Fibroblast of pulmonary artery (primary cell): Measurements from ENCODE around the gene TSPAN9.

ENCODE experiments used
- DNase-seq: peaks from one replicate; pipeline ENCODE4 v3.0.0-alpha.2; 2010; ENCODE audit warnings: low read depth
- H3K4me3 ChIP-seq: replicated peaks from 2 replicates; pipeline ENCODE4 v1.5.1; 2011; ENCODE audit warnings: low read depth, mild to moderate bottlenecking, control low read depth, low read length, moderate library complexity
- TF ChIP-seq, protein P1 (sequence below): IDR thresholded peaks from 2 replicates; pipeline ENCODE4 v1.5.1; 2011; ENCODE audit warnings: mild to moderate bottlenecking, control low read depth, low read length, inconsistent platforms; ENCODE audit errors: missing control alignments

The TSPAN9 gene

GRCh38 chr12:3308609-3309008, 231.4 kb downstream of the TSPAN9 start:
- TF ChIP-seq, protein P1, sequence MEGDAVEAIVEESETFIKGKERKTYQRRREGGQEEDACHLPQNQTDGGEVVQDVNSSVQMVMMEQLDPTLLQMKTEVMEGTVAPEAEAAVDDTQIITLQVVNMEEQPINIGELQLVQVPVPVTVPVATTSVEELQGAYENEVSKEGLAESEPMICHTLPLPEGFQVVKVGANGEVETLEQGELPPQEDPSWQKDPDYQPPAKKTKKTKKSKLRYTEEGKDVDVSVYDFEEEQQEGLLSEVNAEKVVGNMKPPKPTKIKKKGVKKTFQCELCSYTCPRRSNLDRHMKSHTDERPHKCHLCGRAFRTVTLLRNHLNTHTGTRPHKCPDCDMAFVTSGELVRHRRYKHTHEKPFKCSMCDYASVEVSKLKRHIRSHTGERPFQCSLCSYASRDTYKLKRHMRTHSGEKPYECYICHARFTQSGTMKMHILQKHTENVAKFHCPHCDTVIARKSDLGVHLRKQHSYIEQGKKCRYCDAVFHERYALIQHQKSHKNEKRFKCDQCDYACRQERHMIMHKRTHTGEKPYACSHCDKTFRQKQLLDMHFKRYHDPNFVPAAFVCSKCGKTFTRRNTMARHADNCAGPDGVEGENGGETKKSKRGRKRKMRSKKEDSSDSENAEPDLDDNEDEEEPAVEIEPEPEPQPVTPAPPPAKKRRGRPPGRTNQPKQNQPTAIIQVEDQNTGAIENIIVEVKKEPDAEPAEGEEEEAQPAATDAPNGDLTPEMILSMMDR = no peak

GRCh38 chr12:3309805-3310204, 232.6 kb downstream of the TSPAN9 start:
- TF ChIP-seq, protein P1 = no peak
- DNase-seq = no peak
- no peak overlapping the region for H3K4me3 ChIP-seq

More at GRCh38 chr12:3308609-3309008, 231.4 kb downstream of the TSPAN9 start:
- no peak for DNase-seq
- H3K4me3 ChIP-seq = no peak overlapping the region

GRCh38 chr12:3310271-3311026, 233.3 kb downstream of the TSPAN9 start:
- TF ChIP-seq, protein P1 = no peak
- no peak overlapping the region for H3K4me3 ChIP-seq
- DNase-seq = no peak

GRCh38 chr12:3311027-3311402, 233.8 kb downstream of the TSPAN9 start:
- DNase-seq = no peak
- TF ChIP-seq, protein P1 = no peak
- no peak overlapping the region for H3K4me3 ChIP-seq

GRCh38 chr12:3311491-3312103, 234.4 kb downstream of the TSPAN9 start:
- no peak for DNase-seq
- H3K4me3 ChIP-seq = no peak overlapping the region

DNA sequence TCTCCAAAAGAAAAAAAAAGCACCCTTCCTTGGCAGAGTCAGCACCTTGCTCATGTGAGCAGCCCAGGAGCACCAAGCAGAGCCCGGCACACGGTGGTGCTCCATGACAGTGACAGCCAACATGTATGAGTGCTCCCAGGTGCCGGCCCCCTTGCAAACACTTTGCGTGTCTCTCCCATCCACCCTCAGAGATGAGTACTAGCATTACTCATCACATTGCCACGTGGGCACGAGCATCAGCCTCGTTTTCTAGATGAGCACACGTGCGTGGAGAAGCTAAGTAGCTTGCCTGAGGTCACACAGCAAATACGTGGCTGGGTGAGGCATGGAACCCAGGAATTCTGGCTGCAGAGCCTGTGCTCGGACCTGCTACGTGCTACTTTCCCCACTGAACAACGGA, 235.9 kb downstream of the TSPAN9 start:
- no peak overlapping the region for H3K4me3 ChIP-seq
- DNase-seq = no peak
- TF ChIP-seq, protein P1 = no peak

More at GRCh38 chr12:3311491-3312103, 234.4 kb downstream of the TSPAN9 start:
- TF ChIP-seq, protein P1 = no peak
